GM21737 (cell line): ENCODE data around the gene SPTBN5.

ENCODE experiments used
- ATAC-seq: cut with Tn5 transposase; IDR thresholded peaks from one replicate; pipeline ENCODE4 v1.9.1; 2021; ENCODE audit warnings: mild to moderate bottlenecking, moderate library complexity; ENCODE audit not compliant: unreplicated experiment

The SPTBN5 gene

DNA sequence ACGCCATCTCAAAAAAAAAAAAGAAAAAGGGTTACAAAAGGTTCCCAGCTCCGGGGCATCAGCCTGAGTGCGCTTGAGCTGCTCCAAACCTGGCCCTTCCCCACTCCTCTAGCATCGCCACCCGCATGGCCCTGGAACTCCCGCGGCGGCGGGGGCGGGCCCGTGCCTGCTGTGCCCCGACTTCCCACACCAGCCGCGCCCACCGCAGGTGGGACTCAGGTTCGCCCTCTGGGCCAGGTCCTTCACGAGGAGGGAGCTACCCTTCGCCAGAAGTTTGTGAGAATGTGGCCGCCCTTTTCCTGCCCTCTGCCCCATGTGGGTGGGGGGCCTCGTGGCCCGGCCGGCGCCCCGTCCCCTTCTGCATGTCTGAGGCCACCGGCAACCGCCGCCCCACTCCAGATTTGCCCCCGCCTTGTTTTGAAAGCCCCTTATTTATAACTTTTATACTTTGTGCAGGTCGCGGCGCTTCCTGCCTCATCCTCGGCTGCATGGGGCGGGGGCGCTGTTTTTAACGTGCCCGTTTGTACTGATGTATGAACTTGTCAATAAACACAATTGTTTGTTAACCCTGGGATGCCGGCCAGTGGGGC, 66.5 kb downstream of the SPTBN5 start:
- ATAC-seq = no peak

- no peak for ATAC-seq
Measured at GRCh38 chr15:41825572-41826535, 68.0 kb downstream of the SPTBN5 start.

DNA sequence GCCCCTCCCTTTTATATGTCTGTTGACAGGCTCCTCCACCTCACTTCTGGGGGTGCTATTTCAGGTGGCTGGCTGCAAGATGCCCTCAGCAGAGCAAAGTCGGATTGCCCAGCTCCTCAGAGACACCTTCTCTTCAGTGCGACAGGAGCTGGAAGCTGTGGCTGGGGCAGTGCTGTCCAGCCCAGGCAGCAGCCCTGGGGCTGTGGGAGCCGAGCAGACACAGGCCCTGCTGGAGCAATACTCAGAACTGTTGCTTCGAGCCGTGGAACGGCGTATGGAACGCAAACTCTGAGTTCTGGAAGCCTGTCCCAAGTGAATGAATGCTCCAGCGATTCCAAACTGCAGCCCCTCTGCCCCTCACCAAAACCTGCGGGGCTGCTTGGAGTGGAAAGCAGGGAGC, 68.7 kb downstream of the SPTBN5 start:
- ATAC-seq = no peak

- no peak for ATAC-seq
Measured at GRCh38 chr15:41824062-41824745, 69.6 kb downstream of the SPTBN5 start.

DNA sequence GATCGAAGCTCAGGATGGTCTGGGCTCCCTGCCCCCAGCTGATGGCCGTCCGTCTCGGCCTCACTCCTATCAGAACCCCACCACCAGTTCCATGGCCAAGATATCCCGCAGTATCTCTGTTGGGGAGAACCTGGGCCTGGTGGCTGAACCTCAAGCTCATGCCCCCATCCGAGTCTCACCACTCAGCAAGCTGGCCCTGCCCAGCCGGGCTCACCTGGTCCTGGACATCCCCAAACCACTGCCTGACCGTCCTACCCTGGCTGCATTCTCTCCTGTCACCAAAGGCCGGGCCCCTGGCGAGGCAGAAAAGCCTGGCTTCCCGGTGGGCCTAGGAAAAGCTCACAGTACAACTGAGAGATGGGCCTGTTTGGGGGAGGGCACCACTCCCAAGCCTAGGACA, 70.4 kb downstream of the SPTBN5 start:
- no peak for ATAC-seq

- ATAC-seq = no peak
Measured at GRCh38 chr15:41822957-41823356, 70.9 kb downstream of the SPTBN5 start.

DNA sequence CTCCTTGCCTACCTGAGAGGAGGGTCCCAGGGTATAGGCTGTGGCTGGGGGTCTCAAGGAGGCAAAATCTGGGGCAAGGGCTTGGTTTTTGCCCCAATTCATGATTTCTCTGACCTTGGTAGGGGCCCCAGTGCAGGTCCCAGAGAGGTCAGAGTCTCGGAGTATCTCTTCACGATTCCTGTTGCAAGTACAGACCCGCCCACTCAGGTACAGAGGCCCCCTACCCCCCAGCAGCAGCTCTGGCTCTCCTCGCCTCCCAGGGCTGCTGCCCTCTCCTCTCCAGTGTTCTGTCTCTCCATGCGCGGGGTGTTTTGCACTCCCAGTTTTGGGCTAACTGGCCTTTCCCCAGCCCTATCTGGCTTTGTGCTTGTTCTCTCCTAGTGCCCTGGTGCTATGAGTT, 71.4 kb downstream of the SPTBN5 start:
- ATAC-seq = no peak

GRCh38 chr15:41821831-41822230, 72.0 kb downstream of the SPTBN5 start:
- no peak for ATAC-seq

GRCh38 chr15:41820791-41821423, 72.9 kb downstream of the SPTBN5 start:
- no peak for ATAC-seq

- ATAC-seq = no peak
Measured at GRCh38 chr15:41819455-41820050, 74.3 kb downstream of the SPTBN5 start.

DNA sequence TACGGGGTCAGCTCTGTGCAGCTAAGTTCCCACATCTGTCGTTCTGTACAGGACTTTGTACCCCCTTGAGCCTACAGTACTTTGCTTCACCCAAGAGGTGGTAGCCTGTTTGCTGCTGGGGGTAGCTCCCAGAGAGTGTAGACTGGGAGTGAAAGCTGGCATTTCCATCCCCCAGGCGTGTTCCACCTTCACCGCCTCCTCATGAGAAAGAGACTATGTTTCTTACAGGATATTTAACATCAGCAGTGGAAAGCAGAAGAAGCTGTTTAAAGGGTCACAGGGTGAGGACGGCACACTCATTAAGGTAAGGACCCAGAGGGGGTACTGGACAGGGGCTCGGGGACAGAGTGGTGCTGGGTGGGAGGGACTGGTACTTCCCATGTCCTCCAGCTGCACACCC, 76.1 kb downstream of the SPTBN5 start:
- no peak for ATAC-seq

DNA sequence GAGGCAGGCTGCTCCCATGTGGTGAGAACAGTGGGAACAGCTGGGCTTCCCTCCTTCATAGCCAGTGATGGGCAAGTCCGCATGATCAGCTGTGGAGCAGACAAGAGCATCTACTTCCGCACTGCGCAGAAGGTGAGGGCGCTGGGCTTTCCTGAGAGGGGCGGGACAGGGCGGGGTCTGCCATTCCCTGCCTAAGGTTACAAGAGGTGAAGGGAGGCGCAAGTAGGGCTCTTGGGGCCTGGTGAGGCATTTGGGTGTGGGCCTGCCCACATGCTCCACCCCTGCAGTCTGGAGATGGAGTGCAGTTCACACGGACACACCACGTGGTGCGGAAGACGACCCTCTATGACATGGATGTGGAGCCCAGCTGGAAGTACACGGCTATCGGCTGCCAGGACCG, 76.5 kb downstream of the SPTBN5 start:
- no peak for ATAC-seq

DNA sequence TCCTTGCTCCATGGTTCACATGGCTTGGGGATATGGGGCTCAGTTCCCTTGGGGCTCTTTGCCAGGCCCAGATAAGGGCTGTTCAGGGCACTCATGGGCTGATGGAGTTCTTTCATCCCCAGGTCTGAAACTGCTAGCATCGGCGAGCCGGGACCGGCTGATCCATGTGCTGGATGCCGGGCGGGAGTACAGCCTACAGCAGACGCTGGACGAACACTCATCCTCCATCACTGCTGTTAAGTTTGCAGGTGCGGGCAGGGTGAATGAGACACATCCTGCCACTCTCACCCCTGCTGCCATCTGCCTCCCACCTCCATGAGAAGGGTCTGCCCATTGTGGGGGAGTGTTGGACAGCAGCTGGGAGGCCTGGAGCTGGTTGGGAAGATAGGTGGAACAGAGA, 77.1 kb downstream of the SPTBN5 start:
- ATAC-seq = no peak

DNA sequence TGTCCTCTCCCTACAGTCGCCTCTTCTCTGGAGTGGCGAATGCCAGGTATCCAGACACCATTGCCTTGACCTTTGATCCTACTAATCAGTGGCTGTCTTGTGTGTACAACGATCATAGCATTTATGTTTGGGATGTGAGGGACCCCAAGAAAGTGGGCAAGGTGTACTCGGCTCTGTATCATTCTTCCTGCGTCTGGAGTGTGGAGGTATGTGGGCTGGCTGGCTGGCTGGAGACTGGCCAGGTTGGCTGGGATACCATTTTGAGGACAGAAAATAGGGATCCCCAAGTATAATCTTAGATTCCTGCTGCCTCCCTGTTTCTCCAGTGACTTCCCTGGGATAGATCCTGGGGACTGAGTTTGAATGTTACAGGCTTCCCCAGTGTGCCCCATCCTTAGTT, 79.3 kb downstream of the SPTBN5 start:
- ATAC-seq = no peak

GRCh38 chr15:41813426-41813825, 80.4 kb downstream of the SPTBN5 start:
- ATAC-seq = no peak

DNA sequence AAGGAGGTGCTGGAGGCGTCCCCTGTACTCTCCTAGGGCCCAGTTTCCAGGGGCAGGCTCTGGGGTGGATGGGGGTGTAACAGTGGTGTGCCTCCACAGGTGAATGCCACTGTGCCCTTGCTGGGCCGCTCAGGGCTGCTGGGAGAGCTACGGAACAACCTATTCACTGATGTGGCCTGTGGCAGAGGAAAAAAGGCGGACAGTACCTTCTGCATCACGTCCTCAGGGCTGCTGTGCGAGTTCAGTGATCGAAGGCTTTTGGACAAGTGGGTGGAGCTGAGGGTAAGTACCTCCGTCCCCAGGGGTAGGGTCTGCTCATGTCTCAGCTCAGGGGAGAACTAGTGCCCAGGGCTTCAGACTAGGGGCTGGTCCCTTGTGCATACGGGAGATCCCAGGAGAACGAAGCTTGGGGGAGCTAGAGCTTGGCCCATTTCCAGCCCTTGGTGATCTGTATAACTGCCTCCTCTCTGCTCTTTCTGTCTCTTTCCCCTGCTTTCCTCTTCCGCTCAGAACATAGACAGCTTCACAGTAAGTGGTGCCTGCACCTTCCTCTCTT, 81.0 kb downstream of the SPTBN5 start:
- no peak for ATAC-seq

GRCh38 chr15:41811432-41812195, 82.2 kb downstream of the SPTBN5 start:
- no peak for ATAC-seq

- ATAC-seq = no peak
Measured at GRCh38 chr15:41810651-41811431, 83.0 kb downstream of the SPTBN5 start.
